ENCODE measurements around the gene PGC. TPM values are rescaled to one million over a fixed set of nuclear protein-coding genes. Genes with fewer than 3 reads are reported as not detected.

Gene PGC
- total RNA-seq, 1 donor from 2014 or later = not detected

- no peak for DNase-seq
Observed at GRCh38 chr6:41697861-41698781, 49.1 kb downstream of the PGC start.

GRCh38 chr6:41696788-41697187, 50.4 kb downstream of the PGC start:
- DNase-seq = no peak

DNA sequence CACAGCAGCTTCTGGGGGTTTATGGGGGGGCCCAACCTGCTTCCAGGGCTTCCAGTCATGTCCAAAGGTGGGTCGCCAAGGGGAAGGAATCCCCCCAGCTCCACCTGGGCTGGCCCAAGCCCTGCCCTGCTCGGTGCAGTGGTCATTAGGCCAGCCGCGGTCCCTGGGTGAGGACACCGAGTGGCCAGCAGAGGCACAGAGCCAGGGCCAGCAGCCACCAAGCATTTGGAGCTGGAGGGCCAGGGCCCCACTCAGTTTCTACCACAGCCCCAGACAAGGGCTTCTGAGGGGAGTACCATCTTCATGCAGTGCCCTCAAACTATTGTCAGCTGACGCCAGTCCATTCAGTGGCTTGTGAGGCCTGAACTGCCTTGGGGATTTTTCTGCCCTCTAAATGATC, 51.4 kb downstream of the PGC start:
- no peak for DNase-seq

DNA sequence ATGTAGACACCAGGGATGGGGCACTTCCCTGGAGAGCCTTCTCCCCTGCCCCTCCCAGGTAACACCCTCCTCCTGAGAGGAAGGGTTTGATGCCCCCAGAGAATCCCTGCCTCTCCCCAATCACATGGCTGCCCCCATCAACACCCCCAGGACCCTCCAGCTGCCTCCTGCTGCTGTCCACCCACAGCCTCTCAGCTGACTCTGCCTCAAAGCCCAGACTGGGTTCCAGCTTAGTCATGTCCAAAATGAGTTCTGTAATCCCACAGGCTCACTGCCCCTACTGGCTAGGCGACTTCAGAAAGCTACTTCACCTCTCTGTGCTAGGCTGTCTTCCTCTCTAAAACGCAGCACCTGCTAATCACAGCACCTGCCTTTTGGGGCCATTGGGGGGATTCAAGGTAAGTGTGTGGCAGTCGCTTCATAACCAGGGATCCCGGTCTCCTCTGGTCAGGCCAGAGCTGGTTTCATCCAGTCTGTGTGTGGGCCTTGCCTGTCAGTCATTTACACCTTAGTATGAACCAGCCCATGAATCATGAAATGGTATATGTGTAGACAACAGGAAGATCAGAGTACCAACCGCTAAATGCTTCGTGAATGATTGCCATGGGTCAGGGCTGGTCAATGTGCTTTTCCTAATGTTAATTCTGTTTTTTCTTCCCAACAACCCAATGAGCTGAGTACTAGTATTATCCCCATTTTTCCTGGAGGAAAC, 52.2 kb downstream of the PGC start:
- DNase-seq = no peak

DNA sequence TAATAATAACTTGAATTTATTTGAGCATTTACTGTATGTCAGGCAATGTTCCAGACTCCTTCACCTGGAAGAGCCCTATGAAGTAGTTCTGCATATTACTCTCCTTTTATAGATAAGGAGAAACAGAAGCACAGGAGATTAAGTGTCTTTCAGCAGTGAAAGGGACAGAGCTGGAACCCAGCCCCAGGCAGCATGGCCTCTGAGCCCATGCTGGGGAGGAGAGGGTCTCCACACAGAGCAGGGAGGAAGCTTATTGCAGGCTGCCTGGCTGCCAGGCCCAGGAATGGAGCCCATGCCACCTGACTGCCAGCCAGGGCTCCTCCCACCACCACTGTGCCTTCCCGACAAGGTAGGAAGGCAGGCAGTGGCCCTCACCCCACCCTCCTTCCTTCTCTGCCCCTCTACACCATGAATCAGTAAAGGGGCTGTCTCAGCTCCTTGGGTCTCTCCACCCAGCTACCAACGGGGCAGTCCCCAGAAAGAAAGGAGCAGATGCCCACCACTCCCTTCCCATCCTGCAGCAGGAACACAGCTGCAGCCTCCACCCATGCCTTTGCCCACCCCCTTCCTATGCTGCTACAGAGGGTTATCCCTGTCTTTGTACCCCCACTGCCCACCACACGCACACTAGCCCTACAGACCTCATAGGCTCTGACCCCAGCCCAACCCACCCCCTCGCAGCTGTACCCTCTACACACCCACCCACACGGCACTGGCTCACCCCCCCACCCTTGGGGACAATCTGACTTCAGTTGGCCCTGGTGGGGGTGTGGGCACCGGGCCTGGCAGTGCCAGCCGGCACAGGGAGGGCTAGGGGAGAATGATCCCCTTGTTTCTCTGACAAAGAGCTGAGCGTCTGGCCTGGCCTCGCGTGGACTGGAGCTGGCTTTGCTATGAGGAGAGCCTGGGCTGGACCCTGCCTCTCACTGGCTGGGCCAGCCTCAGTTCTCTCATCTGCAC, 53.6 kb downstream of the PGC start:
- peak; percentile 87 for DNase-seq

DNA sequence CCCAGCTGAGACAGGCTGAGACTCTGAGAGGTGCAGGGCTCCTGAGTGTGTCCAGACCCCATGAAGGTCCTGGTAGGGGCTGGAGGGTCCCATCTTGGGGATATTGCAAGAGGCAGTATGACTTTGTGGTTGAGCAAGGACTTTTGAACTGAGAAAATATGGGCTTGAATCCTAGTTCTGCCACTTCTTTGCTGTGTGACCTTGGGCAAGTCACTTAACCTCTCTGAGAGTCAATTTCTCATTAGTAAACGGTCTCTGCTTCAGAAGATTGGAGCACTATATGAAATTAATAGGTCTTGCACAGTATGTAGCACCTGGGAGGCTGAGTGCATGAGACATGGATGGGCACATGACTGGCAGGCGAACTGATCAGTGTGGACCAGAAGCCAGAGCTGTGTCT, 54.5 kb downstream of the PGC start:
- no peak for DNase-seq

- DNase-seq = no peak
Observed at GRCh38 chr6:41692080-41692675, 55.0 kb downstream of the PGC start.

GRCh38 chr6:41691426-41692079, 55.6 kb downstream of the PGC start:
- no peak for DNase-seq

DNA sequence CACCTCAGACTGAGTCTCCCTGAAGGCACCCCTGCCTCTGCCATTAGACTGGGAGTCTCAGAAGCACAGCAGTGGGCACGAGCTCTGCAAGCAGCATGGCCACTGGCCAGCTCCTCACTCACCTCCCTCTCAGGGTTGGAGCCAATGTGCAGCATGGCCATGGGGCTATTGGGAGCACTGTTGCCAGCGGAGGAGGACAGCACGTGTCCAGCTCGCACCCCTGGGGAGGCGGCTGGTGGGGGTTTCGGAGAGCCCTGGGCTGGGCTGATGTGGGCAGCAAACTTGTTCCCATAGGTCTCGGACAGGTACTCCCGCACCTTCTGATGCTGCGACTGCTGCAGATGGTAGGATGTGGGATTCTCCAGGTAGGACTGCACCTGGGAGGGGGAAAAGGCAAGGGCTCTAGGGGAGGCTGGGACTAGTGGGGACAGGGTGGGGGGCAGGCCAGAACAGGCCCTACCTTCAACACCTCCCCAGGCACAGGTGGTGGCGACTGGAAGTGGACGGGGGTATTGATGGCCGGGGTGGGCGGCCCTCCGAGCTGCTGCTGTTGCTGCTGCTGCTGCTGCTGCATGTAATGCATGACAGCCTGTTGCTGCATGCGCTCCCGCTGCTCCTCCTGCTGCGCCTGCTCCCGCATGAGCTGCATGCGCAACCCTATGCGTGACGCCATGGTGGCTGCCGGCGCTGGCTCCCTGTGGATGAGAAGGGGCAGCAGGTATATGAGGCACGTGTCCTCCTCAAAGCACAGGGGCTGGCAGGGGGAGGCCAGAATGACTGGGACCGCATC, 56.5 kb downstream of the PGC start:
- DNase-seq = no peak

- DNase-seq = no peak
Observed at GRCh38 chr6:41689171-41690008, 57.8 kb downstream of the PGC start.

- no peak for DNase-seq
Observed at GRCh38 chr6:41688256-41688965, 58.8 kb downstream of the PGC start.

- DNase-seq = no peak
Observed at GRCh38 chr6:41687501-41688175, 59.6 kb downstream of the PGC start.

Small RNA genes lying within 50 kb of the gene (small RNA-seq; reads per million reads assigned to genes)
- gene AL365205.2 (not detected), gene AL365205.3 (not detected)

Other genes with a start within 250 kb of the PGC start
- 0.94 TPM for gene FOXP4, start 201.0 kb downstream of the PGC start, total RNA-seq
- 11.7 TPM for gene MDFI, start 108.9 kb downstream of the PGC start, total RNA-seq
- gene TFEB, start 11.8 kb downstream of the PGC start, total RNA-seq = 3.4 TPM
- 6.7 TPM for gene FRS3, start 32.5 kb upstream of the PGC start, total RNA-seq
- 0.62 TPM for gene PRICKLE4, start 33.4 kb upstream of the PGC start, total RNA-seq
- gene TOMM6, start 40.3 kb upstream of the PGC start, total RNA-seq = 34.2 TPM
- 12.5 TPM for gene USP49, start 148.0 kb upstream of the PGC start, total RNA-seq
- 15.9 TPM for gene MED20, start 173.7 kb upstream of the PGC start, total RNA-seq
- gene BYSL, start 174.1 kb upstream of the PGC start, total RNA-seq = 14.0 TPM
- 19.2 TPM for gene CCND3, start 194.4 kb upstream of the PGC start, total RNA-seq

All from occipital lobe (tissue), 3 donors.